HK-2 (cell line): ENCODE measurements around the gene FERMT3.

Experiments used
- DNase-seq: peaks from one replicate; pipeline ENCODE4 v3.0.0-alpha.2; 2018; ENCODE audit not compliant: unreplicated experiment

FERMT3 gene

DNA sequence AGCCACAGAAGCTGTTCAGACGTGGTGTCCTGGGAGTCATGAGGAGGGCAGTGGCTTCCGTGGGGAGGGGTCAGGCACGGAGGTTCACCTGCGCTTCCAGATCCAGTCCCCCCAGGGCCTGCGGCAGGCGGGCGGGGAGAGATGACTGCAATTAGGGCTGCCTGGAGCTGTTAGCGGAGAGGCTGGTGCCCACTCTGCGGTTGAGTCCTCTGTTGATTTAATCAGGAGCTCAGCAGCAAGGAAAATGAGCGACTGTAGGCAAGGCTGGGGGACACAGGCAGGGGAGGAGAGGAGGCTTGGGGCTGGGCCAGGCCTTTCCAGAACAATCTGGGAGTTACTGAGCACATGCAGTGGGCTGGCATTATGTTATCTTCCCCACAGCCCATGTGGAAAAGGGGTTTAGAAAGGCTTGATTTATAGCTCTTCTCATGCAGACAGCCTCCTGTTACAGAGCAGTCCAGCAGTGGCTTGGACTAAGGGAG is 57.9 kb downstream of the FERMT3 start:
- DNase-seq = no peak

DNA sequence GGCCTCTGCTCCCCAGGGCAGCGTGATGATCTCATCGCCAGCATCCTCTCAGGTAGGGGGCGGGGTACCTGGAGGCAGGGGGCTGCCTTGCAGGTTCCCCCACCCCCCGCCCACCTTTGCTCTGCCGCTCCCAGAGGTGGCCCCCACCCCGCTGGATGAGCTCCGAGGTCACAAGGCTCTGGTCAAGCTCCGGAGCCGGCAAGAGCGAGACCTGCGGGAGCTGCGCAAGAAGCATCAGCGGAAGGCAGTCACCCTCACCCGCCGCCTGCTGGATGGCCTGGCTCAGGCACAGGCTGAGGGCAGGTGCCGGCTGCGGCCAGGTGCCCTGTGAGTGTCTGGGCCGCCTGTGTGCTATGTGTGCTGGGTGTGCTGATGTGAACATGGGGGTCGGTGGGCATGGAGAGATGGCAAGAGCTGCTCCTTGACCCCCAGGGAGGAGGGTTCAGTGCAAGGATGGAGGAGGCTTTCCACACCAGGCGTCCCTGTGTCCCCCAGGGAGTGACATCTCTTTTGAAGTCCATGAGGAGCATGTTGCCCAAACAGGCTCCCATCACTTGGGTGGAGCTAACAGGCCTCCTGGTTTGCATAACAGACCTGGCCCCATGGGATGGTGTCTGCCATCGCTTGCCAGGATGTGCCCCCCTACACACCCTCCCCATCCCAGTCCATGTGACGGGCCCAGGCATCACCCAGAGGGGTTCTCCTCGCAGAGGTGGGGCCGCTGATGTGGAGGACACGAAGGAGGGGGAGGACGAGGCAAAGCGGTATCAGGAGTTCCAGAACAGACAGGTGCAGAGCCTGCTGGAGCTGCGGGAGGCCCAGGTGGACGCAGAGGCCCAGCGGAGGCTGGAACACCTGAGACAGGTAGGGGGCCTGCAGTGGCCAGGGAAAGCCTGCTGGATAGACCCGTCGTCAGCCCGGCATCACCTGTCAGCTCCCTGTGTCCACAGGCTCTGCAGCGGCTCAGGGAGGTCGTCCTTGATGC is 58.9 kb downstream of the FERMT3 start:
- no peak for DNase-seq

DNA sequence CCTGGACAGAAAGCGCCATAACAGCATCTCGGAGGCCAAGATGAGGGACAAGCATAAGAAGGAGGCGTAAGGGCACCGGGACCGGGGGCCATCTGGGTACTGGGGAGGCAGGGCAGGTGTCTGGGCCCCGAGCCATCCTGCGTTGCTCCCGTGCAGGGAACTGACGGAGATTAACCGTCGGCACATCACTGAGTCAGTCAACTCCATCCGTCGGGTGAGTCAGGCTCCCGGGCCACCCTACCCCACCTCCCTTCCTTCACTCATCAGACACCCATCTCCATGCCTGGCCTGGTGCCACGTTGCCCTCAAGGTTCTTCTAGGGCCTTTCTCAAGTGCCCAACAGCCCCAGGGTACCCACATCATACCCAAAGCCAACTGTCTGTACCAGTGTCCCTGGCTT is 59.8 kb downstream of the FERMT3 start:
- no peak for DNase-seq

DNA sequence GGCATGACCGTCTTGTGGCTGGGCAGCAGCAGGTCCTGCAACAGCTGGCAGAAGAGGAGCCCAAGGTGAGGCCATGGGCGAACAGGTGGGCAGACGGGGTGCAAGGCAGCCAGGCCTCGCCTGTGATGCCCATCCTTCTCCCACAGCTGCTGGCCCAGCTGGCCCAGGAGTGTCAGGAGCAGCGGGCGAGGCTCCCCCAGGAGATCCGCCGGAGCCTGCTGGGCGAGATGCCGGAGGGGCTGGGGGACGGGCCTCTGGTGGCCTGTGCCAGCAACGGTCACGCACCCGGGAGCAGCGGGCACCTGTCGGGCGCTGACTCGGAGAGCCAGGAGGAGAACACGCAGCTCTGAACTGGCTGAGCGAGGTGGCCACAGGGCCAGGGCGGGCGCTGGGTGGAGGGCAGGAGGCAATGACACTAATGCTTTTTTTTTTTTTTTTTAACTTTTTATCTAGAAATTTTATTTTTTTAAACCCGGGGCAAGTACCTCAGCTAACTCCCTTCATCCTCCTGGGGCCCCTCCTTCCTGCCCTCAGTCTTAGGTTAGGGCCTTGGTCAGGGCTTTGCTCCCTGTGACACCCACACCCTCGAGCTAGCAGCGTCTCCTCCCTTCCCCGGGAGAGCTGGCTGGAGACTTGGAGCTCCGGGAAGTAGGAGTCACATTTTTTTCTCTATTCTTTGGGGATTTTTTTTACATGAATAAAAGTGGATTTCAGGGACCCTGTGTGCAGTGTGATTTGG is 60.9 kb downstream of the FERMT3 start:
- DNase-seq = no peak

DNA sequence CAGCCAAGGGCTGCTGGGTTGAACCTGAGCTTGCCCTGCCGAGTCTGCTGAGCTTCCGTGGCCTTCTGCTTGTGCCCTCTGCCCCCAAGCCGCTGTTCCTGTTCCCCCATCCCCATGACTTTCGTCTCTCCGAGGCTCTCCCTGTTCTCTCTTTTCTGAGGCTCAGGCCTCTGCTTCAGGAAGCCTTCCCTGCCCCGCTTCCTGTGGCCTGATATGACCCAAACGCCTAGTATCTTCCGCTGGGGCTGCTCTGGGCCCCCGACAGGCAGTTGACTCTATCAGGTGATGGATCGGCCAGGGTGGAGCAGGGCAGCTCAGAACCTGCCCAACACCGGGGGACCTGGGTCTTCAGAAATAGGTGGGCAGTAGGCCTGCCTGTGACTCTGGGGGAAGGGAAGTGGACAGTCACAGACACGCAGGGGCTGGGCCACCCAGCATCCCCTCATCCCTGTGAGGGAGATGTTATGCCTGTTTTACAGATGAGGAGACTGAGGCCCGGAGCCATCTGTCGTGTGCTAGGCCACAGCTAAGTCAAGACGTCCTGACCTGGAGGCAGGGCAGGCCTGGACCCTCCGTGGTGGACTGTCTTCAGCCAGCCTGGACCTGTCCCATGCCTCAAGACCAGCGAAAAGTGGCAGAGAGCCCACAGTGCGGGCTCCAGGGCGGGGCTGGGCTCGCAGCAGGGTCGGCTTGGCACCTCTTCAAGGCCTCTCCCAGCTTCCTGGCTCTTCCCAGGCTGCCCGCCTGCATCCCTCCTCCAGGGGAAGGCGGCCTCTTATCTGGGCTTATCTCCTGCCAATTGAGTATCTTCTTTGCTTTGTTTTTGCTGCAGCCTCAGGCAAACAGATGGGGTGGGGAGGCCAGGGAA is 61.7 kb downstream of the FERMT3 start:
- peak; percentile 20 for DNase-seq

DNA sequence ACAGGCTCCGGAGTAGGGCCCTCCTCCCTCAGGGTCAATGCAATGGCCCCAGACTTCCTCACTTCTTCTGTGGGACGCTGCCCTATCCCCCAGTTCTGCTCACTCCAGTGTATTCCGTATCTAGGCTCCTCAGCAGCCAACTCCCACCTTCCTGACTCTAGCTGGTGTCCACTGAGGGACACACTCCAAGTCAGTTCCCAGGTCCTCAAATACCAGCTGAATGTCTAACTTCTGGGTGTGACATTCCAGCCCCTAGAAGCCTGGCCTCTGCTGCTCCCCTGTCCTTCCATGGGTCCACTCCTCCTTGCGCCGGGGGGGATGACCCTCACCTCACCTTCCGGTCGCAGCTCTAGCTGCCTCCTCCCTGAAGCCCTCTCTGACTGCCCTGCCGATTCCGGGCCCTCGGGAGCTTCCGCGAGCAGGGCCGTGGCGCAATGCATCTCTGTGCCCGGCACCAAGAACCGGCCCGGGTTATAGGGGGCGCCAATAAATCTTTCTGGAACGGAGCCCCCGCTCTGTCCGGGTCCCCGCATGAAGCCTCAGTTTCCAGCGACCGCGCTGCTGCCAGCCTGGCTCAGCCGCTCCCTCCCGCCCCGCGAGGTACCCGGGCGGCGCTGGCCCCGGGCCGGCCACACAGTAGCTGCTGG is 62.5 kb downstream of the FERMT3 start:
- DNase-seq = peak; percentile 55

DNA sequence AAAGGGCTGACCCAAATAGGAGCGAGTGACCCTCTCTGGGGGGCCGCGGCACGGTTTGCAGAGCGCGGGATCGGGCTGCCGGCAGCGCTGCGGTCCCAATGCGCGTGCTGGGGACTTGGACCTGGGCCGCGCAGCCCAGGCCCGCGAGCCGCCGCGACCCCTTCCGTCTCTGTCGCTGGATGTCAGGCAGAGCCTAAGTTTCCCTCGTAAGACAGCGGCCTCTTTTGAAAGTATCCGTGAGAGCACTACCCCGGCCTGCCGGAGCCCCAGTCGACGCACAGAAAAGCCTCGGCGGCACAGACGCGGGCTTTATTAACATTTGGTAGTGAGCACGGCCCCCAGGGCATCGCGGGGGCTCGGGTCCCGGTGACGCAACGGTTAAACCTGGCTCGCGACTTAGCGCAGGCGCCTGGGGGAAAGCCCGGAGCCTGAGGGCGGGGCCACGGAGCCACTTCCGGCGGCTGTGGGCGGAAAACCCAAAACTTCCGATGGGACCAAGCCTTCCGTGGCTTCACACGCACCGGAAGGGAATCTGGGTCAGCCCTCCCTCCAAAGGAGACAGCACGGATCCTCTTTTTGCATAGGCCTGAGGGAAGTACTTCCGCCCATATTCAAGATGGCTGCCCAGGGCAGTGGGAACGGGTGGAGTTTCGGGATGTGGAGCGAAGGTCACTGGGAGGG is 63.2 kb downstream of the FERMT3 start:
- peak; percentile 93 for DNase-seq
